K562 (cell line): Measurements from ENCODE around the gene KCNK6. TPM values are rescaled to one million over a fixed set of nuclear protein-coding genes. Genes with fewer than 3 reads are reported as not detected.

ENCODE experiments used
- ATF7 ChIP-seq: fragments of 450-650 bp; IDR thresholded peaks from 2 replicates; pipeline ENCODE4 v1.7.1; 2014; ENCODE audit warnings: mild to moderate bottlenecking, moderate library complexity
- BRD4 ChIP-seq: fragments of 200-600 bp; sonication (generic); IDR thresholded peaks from 2 replicates; pipeline ENCODE4 v1.6.1; 2017; ENCODE audit warnings: inconsistent platforms
- GTF2E2 ChIP-seq: fragments of 200-800 bp; sonication (Bioruptor generic); IDR thresholded peaks from 2 replicates; pipeline ENCODE4 v1.6.1; 2016; ENCODE audit warnings: missing genetic modification characterization, missing compliant biosample characterization
- HDGF ChIP-seq: fragments of 450-650 bp; IDR thresholded peaks from 2 replicates; pipeline ENCODE4 v1.6.1; 2016
- HMG20B ChIP-seq: fragments of 250-450 bp; sonication (Bioruptor Pico); IDR thresholded peaks from 2 replicates; pipeline ENCODE4 v1.5.0; 2021; ENCODE audit warnings: mild to moderate bottlenecking
- KAT2B ChIP-seq: IDR thresholded peaks from one replicate; pipeline ENCODE4 v1.6.1; 2012; ENCODE audit warnings: low read depth, mild to moderate bottlenecking, control low read depth, inconsistent platforms, low read length, moderate library complexity
- KDM4B ChIP-seq, 2 experiments: fragments of 450-650 bp in 1 of 2; sonication (generic) in 1 of 2; IDR thresholded peaks; 2 replicates each; pipeline ENCODE4 v1.6.1; 2016 to 2017; ENCODE audit warnings: borderline replicate concordance in 2 of 2, antibody characterized with exemption in 1 of 2, low read depth in 1 of 2, mild to moderate bottlenecking in 1 of 2
- MAFF ChIP-seq: IDR thresholded peaks from 2 replicates; pipeline ENCODE4 v1.6.1; 2012; ENCODE audit warnings: low read length, improper control_type of control experiment
- MCM2 ChIP-seq: fragments of 450-650 bp; IDR thresholded peaks from 2 replicates; pipeline ENCODE4 v1.6.1; 2017; ENCODE audit warnings: low read depth, mild to moderate bottlenecking
- RFX1 ChIP-seq: fragments of 450-650 bp; IDR thresholded peaks from 2 replicates; pipeline ENCODE4 v1.6.1; 2016; ENCODE audit warnings: mild to moderate bottlenecking, moderate library complexity
- TAF9B ChIP-seq: fragments of 450-650 bp; IDR thresholded peaks from 2 replicates; pipeline ENCODE4 v1.6.1; 2018; ENCODE audit warnings: mild to moderate bottlenecking; ENCODE audit not compliant: partially characterized antibody
- ZFP30 ChIP-seq: fragments of 250-450 bp; sonication (Bioruptor Pico); IDR thresholded peaks from 2 replicates; pipeline ENCODE4 v1.8.0; 2022; ENCODE audit warnings: moderate library complexity, mild to moderate bottlenecking, inconsistent platforms, borderline replicate concordance
- ZKSCAN8 ChIP-seq: fragments of 200-800 bp; sonication (Bioruptor generic); IDR thresholded peaks from 2 replicates; pipeline ENCODE4 v1.6.1; 2016; ENCODE audit warnings: missing genetic modification characterization, missing compliant biosample characterization
- ZNF589 ChIP-seq: fragments of 200-800 bp; sonication (Bioruptor generic); IDR thresholded peaks from 2 replicates; pipeline ENCODE4 v1.6.1; 2016; ENCODE audit warnings: low read depth, missing genetic modification characterization, missing compliant biosample characterization
- ZNF764 ChIP-seq: fragments of 250-450 bp; sonication (Bioruptor Pico); IDR thresholded peaks from 2 replicates; pipeline ENCODE4 v1.4.0; 2020; ENCODE audit warnings: low read depth, mild to moderate bottlenecking, moderate library complexity
- polyA plus RNA-seq, 8 experiments: library from polyadenylated mRNA; depleted of rRNA in 4 of 8; stranded (reverse) in 5 of 8; unstranded in 3 of 8; fragments of >200 nt; fragmentation: Nextera tagmentation in 2 of 8; fragmentation: Illumina TruSeq in 1 of 8; extraction: Ambion mirVana in 2 of 8; extraction: Trizol in 1 of 8; gene quantifications; 2 replicates each; pipeline versions ENCODE4 v1.2.1 to v1.2.3, GENCODE V29; 2011 to 2014; ENCODE audit warnings: inconsistent platforms in 1 of 8, missing spikeins in 1 of 8
- total RNA-seq, 7 experiments: library from RNA; depleted of rRNA in 6 of 7; stranded (reverse); fragments of >200 nt in 6 of 7; fragmentation: Illumina TruSeq in 2 of 7; extraction: Trizol in 2 of 7; gene quantifications; 2 replicates each; pipeline versions ENCODE4 v1.2.1 to v1.2.3, GENCODE V29; 2011 to 2021; ENCODE audit warnings: low replicate concordance in 1 of 7
- TF ChIP-seq, protein P1 (sequence below): fragments of 250-450 bp; sonication (Bioruptor Pico); IDR thresholded peaks from 2 replicates; pipeline ENCODE4 v1.4.0; 2020; ENCODE audit warnings: mild to moderate bottlenecking, moderate library complexity
- TF ChIP-seq, protein P2 (sequence below): fragments of 450-650 bp; IDR thresholded peaks from 2 replicates; pipeline ENCODE4 v1.6.1; 2018; ENCODE audit not compliant: partially characterized antibody
- TF ChIP-seq, protein P3 (sequence below): fragments of 450-650 bp; formaldehyde crosslinking; IDR thresholded peaks from 2 replicates; pipeline ENCODE4 v1.4.0; 2022; ENCODE audit warnings: missing genetic modification characterization
- TF ChIP-seq, protein P4 (sequence below): sonication (generic); formaldehyde crosslinking; IDR thresholded peaks from 2 replicates; pipeline ENCODE4 v1.8.0; 2023; ENCODE audit warnings: mild to moderate bottlenecking, missing genetic modification reagents
- TF ChIP-seq, protein P5 (sequence below): fragments of 450-650 bp; IDR thresholded peaks from 2 replicates; pipeline ENCODE4 v1.6.1; 2016; ENCODE audit warnings: missing biosample characterization, missing genetic modification characterization

KCNK6 gene
- total and polyA plus RNA-seq, 9 of the 15 experiments (the other 6 are each of a cell fraction or from before 2014, with no cell fraction given), result 0.05 to 0.42 (median 0.15) TPM

DNA sequence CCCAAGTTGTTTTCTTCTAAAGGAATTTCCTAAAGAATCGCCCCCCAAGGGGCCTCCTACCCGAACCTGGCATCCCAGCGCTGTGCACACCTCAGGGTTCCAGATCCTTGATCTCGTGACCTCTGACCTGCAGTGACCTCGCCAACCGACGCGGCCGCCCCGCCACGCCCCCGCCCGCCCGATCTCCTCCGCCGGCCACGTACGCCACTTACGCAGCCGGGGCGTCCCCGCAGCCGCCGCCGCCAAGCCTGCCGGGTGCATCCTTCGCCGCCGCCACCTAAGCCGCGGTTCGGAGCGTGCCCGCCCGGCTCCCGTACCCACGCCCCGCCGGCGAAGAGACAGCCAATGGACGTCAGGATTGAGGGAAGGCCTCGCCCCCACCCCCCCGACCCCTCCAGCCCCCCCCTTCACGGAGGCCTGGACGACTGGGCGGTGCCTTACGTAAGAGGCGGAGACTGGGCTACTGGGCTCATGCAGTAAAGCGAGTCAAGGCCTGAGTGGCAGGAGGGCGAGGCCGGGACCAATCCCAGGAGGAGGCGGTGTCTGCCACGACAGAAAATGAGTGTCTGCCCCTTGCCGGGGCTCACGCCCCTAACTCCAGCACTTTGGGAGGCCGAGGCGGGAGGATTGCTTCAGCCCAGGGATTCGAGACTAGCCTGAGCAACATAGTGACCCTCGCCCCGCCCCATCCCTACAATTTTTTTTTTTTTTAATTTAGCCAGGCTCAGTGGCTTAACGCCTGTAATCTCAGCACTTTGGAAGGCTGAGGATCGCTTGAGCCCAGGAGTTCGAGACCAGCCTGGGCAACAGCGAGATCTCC is 3.8 kb upstream of the KCNK6 start, which contains the start of gene YIF1B (continued):
- TF ChIP-seq, protein P1, sequence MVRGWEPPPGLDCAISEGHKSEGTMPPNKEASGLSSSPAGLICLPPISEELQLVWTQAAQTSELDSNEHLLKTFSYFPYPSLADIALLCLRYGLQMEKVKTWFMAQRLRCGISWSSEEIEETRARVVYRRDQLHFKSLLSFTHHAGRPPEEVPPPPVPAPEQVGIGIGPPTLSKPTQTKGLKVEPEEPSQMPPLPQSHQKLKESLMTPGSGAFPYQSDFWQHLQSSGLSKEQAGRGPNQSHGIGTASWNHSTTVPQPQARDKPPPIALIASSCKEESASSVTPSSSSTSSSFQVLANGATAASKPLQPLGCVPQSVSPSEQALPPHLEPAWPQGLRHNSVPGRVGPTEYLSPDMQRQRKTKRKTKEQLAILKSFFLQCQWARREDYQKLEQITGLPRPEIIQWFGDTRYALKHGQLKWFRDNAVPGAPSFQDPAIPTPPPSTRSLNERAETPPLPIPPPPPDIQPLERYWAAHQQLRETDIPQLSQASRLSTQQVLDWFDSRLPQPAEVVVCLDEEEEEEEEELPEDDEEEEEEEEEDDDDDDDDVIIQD (CRISPR knock-in tag), result no peak
- TF ChIP-seq, protein P2, sequence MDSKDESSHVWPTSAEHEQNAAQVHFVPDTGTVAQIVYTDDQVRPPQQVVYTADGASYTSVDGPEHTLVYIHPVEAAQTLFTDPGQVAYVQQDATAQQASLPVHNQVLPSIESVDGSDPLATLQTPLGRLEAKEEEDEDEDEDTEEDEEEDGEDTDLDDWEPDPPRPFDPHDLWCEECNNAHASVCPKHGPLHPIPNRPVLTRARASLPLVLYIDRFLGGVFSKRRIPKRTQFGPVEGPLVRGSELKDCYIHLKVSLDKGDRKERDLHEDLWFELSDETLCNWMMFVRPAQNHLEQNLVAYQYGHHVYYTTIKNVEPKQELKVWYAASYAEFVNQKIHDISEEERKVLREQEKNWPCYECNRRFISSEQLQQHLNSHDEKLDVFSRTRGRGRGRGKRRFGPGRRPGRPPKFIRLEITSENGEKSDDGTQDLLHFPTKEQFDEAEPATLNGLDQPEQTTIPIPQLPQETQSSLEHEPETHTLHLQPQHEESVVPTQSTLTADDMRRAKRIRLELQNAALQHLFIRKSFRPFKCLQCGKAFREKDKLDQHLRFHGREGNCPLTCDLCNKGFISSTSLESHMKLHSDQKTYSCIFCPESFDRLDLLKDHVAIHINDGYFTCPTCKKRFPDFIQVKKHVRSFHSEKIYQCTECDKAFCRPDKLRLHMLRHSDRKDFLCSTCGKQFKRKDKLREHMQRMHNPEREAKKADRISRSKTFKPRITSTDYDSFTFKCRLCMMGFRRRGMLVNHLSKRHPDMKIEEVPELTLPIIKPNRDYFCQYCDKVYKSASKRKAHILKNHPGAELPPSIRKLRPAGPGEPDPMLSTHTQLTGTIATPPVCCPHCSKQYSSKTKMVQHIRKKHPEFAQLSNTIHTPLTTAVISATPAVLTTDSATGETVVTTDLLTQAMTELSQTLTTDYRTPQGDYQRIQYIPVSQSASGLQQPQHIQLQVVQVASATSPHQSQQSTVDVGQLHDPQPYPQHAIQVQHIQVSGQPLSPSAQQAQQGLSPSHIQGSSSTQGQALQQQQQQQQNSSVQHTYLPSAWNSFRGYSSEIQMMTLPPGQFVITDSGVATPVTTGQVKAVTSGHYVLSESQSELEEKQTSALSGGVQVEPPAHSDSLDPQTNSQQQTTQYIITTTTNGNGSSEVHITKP, result peak; percentile 33
- TF ChIP-seq, protein P3, sequence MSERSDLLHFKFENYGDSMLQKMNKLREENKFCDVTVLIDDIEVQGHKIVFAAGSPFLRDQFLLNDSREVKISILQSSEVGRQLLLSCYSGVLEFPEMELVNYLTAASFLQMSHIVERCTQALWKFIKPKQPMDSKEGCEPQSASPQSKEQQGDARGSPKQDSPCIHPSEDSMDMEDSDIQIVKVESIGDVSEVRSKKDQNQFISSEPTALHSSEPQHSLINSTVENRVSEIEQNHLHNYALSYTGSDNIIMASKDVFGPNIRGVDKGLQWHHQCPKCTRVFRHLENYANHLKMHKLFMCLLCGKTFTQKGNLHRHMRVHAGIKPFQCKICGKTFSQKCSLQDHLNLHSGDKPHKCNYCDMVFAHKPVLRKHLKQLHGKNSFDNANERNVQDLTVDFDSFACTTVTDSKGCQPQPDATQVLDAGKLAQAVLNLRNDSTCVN, result no peak
- TF ChIP-seq GTF2E2 (no peak), MAFF (no peak), HMG20B (no peak), HDGF (no peak), ZNF764 (CRISPR knock-in tag) (no peak), KDM4B (IDR thresholded peaks at IDR 0.05; ENCODE audit: borderline replicate concordance in 2 of 2, low read depth in 1 of 2) (0 out of 4 replicates have a peak, but pooled peaks of 1 of the 2 experiments have one; percentile 51), RFX1 (no peak), MCM2 (no peak), BRD4 (no peak), ZNF589 (no peak), ATF7 (peak; percentile 56; the same call in 1 of the 2 replicates), TAF9B (peak; percentile 37), KAT2B (no peak), ZKSCAN8 (CRISPR knock-in tag) (no peak), ZFP30 (CRISPR knock-in tag) (no peak)
- TF ChIP-seq, protein P4, sequence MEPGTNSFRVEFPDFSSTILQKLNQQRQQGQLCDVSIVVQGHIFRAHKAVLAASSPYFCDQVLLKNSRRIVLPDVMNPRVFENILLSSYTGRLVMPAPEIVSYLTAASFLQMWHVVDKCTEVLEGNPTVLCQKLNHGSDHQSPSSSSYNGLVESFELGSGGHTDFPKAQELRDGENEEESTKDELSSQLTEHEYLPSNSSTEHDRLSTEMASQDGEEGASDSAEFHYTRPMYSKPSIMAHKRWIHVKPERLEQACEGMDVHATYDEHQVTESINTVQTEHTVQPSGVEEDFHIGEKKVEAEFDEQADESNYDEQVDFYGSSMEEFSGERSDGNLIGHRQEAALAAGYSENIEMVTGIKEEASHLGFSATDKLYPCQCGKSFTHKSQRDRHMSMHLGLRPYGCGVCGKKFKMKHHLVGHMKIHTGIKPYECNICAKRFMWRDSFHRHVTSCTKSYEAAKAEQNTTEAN (CRISPR knock-in tag), result no peak
- TF ChIP-seq, protein P5, sequence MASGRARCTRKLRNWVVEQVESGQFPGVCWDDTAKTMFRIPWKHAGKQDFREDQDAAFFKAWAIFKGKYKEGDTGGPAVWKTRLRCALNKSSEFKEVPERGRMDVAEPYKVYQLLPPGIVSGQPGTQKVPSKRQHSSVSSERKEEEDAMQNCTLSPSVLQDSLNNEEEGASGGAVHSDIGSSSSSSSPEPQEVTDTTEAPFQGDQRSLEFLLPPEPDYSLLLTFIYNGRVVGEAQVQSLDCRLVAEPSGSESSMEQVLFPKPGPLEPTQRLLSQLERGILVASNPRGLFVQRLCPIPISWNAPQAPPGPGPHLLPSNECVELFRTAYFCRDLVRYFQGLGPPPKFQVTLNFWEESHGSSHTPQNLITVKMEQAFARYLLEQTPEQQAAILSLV (tag), result no peak
